ENCODE results near the gene GDI2.

Gene GDI2

GRCh38 chr10:5720182-5720581 is 93.1 kb downstream of the GDI2 start:
- TF ChIP-seq ZFX (IDR thresholded peaks at IDR 0.05) = no peak
- no peak for TF ChIP-seq CTCF (conservative IDR thresholded peaks at IDR 0.05)
- H3K27ac ChIP-seq = no peak overlapping the region

- TF ChIP-seq ZFX (IDR thresholded peaks at IDR 0.05) (no peak), CTCF (conservative IDR thresholded peaks at IDR 0.05) (no peak)
- H3K27ac ChIP-seq = no peak overlapping the region
Measured at GRCh38 chr10:5719546-5719945, 93.7 kb downstream of the GDI2 start.

Measured in C4-2B (cell line).